SK-N-SH (cell line): ENCODE measurements around the gene XRCC3. TPM values are rescaled to one million over a fixed set of nuclear protein-coding genes. Genes with fewer than 3 reads are reported as not detected.

ENCODE experiments used
- CTCF ChIA-PET: fragments of 300-600, 350-600 bp; formaldehyde crosslinking; extraction: SDS; loops from one replicate; lab custom pipeline; 2021; lab: Yijun Ruan, JAX
- POLR2A ChIA-PET: fragments of 350-600 bp; sonication (Branson Sonifier 250); formaldehyde crosslinking; extraction: SDS; loops from one replicate; lab custom pipeline; 2020; ENCODE audit warnings: antibody characterized with exemption, inconsistent platforms; lab: Yijun Ruan, JAX
- DNase-seq: peaks from one replicate; pipeline ENCODE4 v3.0.0; 2012
- H2AFZ ChIP-seq: fragments of 200-600 bp; sonication (generic); 2 replicates; pipeline ENCODE4 v1.8.1; 2016; ENCODE audit warnings: antibody characterized with exemption, mild to moderate bottlenecking, low read depth
- H3F3A ChIP-seq: fragments of 200-600 bp; sonication (generic); replicated peaks from 2 replicates; pipeline ENCODE3; 2016; ENCODE audit warnings: antibody characterized with exemption, mild to moderate bottlenecking; ENCODE audit not compliant: insufficient read depth
- H3K27ac ChIP-seq, 2 experiments: fragments of 200-500 bp in 1 of 2; fragments of 200-600 bp in 1 of 2; sonication (Bioruptor generic) in 1 of 2; sonication (generic), shearing (Covaris generic) in 1 of 2; 2 replicates each; pipeline versions ENCODE4 v1.5.1 to v1.6.1; 2014 to 2016; ENCODE audit warnings: low read depth in 2 of 2, inconsistent platforms in 1 of 2, low read length in 1 of 2, mild to moderate bottlenecking in 1 of 2, mixed read lengths in 1 of 2
- H3K27me3 ChIP-seq: fragments of 200-600 bp; sonication (generic), shearing (Covaris generic); 2 replicates; pipeline ENCODE4 v1.6.1; 2016; ENCODE audit warnings: mixed run types; ENCODE audit not compliant: insufficient read depth
- H3K36me3 ChIP-seq, 2 experiments: fragments of 200-500 bp in 1 of 2; fragments of 200-600 bp in 1 of 2; sonication (Bioruptor generic) in 1 of 2; sonication (generic) in 1 of 2; replicated peaks in 1 of 2; 2 replicates each; pipeline versions ENCODE3 to v1.5.1; 2014 to 2016; ENCODE audit warnings: low read length in 1 of 2, mild to moderate bottlenecking in 1 of 2; ENCODE audit not compliant: insufficient read depth in 2 of 2, control insufficient read depth in 1 of 2
- H3K4me1 ChIP-seq, 2 experiments: fragments of 200-500 bp in 1 of 2; fragments of 200-600 bp in 1 of 2; sonication (Bioruptor generic) in 1 of 2; sonication (generic), shearing (Covaris generic) in 1 of 2; 2 replicates each; pipeline versions ENCODE4 v1.5.1 to v1.6.1; 2014 to 2016; ENCODE audit warnings: low read depth in 1 of 2, low read length in 1 of 2, mixed run types in 1 of 2; ENCODE audit not compliant: insufficient read depth in 2 of 2, control insufficient read depth in 1 of 2
- H3K4me2 ChIP-seq: fragments of 200-600 bp; sonication (generic), shearing (Covaris generic); 2 replicates; pipeline ENCODE4 v1.6.1; 2017; ENCODE audit warnings: mixed run types
- H3K4me3 ChIP-seq, 2 experiments: fragments of 200-500 bp in 1 of 2; fragments of 200-600 bp in 1 of 2; sonication (Bioruptor generic) in 1 of 2; sonication (generic), shearing (Covaris generic) in 1 of 2; 2 replicates each; pipeline versions ENCODE4 v1.5.1 to v1.8.1; 2014 to 2016; ENCODE audit warnings: low read depth in 2 of 2, inconsistent platforms in 1 of 2, low read length in 1 of 2, mild to moderate bottlenecking in 1 of 2, mixed read lengths in 1 of 2, moderate library complexity in 1 of 2
- H3K79me2 ChIP-seq: fragments of 200-600 bp; sonication (generic); 2 replicates; pipeline ENCODE4 v1.8.1; 2017; ENCODE audit warnings: mild to moderate bottlenecking; ENCODE audit not compliant: insufficient read depth
- H3K9ac ChIP-seq: fragments of 200-600 bp; sonication (generic); 2 replicates; pipeline ENCODE4 v1.6.1; 2017; ENCODE audit warnings: mixed run types
- H3K9me2 ChIP-seq: fragments of 200-600 bp; sonication (generic); 2 replicates; pipeline ENCODE4 v1.6.1; 2017; ENCODE audit warnings: mixed run types
- H3K9me3 ChIP-seq: fragments of 200-600 bp; sonication (generic); 2 replicates; pipeline ENCODE4 v1.6.1; 2017; ENCODE audit warnings: mixed run types, mild to moderate bottlenecking, moderate library complexity
- H4K20me1 ChIP-seq: fragments of 200-600 bp; sonication (generic); 2 replicates; pipeline ENCODE4 v1.6.1; 2017; ENCODE audit warnings: mild to moderate bottlenecking, mixed run types; ENCODE audit not compliant: insufficient read depth
- IRF3 ChIP-seq: fragments of 150-350 bp; IDR thresholded peaks from 2 replicates; pipeline ENCODE4 v1.6.1; 2016; ENCODE audit warnings: mild to moderate bottlenecking, low read depth, low read length
- JUND ChIP-seq: IDR thresholded peaks from 2 replicates; pipeline ENCODE4 v1.4.0; 2012
- MXI1 ChIP-seq: IDR thresholded peaks from 2 replicates; pipeline ENCODE4 v1.6.1; 2012; ENCODE audit warnings: mild to moderate bottlenecking, low read depth, low read length, improper control_type of control experiment
- POLR2AphosphoS5 ChIP-seq: IDR thresholded peaks from 2 replicates; pipeline ENCODE4 v1.6.1; 2012; ENCODE audit warnings: low read depth, low read length
- RAD21 ChIP-seq: IDR thresholded peaks from 2 replicates; pipeline ENCODE4 v1.6.1; 2012; ENCODE audit warnings: mild to moderate bottlenecking, low read length
- SIN3A ChIP-seq: IDR thresholded peaks from 2 replicates; pipeline ENCODE4 v1.6.1; 2012; ENCODE audit warnings: low read depth, mild to moderate bottlenecking, low read length, moderate library complexity, borderline replicate concordance
- SMC3 ChIP-seq: IDR thresholded peaks from 2 replicates; pipeline ENCODE4 v1.6.1; 2012; ENCODE audit warnings: low read depth, low read length, improper control_type of control experiment
- TAF1 ChIP-seq: IDR thresholded peaks from 2 replicates; pipeline ENCODE4 v1.6.1; 2012; ENCODE audit warnings: low read depth, mild to moderate bottlenecking, low read length, moderate library complexity, borderline replicate concordance
- USF1 ChIP-seq: IDR thresholded peaks from 2 replicates; pipeline ENCODE4 v1.4.0; 2012; ENCODE audit warnings: low read depth, borderline replicate concordance
- WGBS: methylation state at CpG from one replicate; pipeline ENCODE4 v1.1.6; 2017; ENCODE audit warnings: low lambda C conversion rate; 5-methylcytosine and 5-hydroxymethylcytosine counted together
- polyA plus RNA-seq, 3 experiments: library from polyadenylated mRNA; depleted of rRNA; stranded (reverse); fragments of >200 nt; gene quantifications; 2 replicates each; pipeline ENCODE4 v1.2.3, GENCODE V29; 2012

XRCC3 gene
- polyA plus RNA-seq, 1 of the 3 experiments (the other 2 are of a cell fraction): 11.7 TPM

- no peak overlapping the region for H3K4me2 ChIP-seq
- DNase-seq: no peak
- no peaks in the 10 kb centered on the region for H3K9me3 ChIP-seq
- no peaks in the 10 kb centered on the region for H3K9me2 ChIP-seq
- H3K9ac ChIP-seq: no peak overlapping the region
- 98% methylated on average over 8 of the region's 8 CpGs for WGBS
- TF ChIP-seq IRF3 (no peak), RAD21 (no peak), USF1 (no peak)
- H3F3A ChIP-seq: no peaks in the 10 kb centered on the region
- no peaks in the 10 kb centered on the region for H3K4me1 ChIP-seq
- CTCF ChIA-PET: interaction anchor here (2.3 kb wide), 1 partner anchor 22 kb away, joined by 5 read pairs; no protein-coding TSS in a partner anchor
- no peak overlapping the region for H3K27ac ChIP-seq
- H3K79me2 ChIP-seq: peaks cover 57% of the 10 kb centered on the region
- H2AFZ ChIP-seq: no peak overlapping the region
- POLR2A ChIA-PET: no interaction called here
- H4K20me1 ChIP-seq: 0 out of 2 replicates have a peak, but pooled peaks cover 5% of the 10 kb centered on the region
- H3K27me3 ChIP-seq: no peaks in the 10 kb centered on the region
- no peak overlapping the region for H3K4me3 ChIP-seq
- peaks cover 79 to 96% of the 10 kb centered on the region in 2 experiments for H3K36me3 ChIP-seq
Measured at GRCh38 chr14:103675957-103676356, 39.3 kb downstream of the XRCC3 start.

GRCh38 chr14:103671911-103672310 lies 43.3 kb downstream of the XRCC3 start:
- H3F3A ChIP-seq: peaks cover 4% of the 10 kb centered on the region
- DNase-seq: no peak
- TF ChIP-seq MXI1 (no peak), TAF1 (no peak), POLR2AphosphoS5 (no peak)
- peaks cover 23% of the 10 kb centered on the region for H4K20me1 ChIP-seq
- no peaks in the 10 kb centered on the region for H3K9me3 ChIP-seq
- H3K4me1 ChIP-seq: no peaks in the 10 kb centered on the region
- no peak overlapping the region for H3K4me2 ChIP-seq
- POLR2A ChIA-PET: no interaction called here
- WGBS: 81% methylated on average over 4 of the region's 4 CpGs
- no peaks in the 10 kb centered on the region for H3K27me3 ChIP-seq
- no peak overlapping the region for H3K27ac ChIP-seq
- peaks cover 70% of the 10 kb centered on the region for H3K79me2 ChIP-seq
- no peak overlapping the region for H2AFZ ChIP-seq
- CTCF ChIA-PET: no interaction called here
- no peak overlapping the region for H3K9ac ChIP-seq
- H3K9me2 ChIP-seq: no peaks in the 10 kb centered on the region
- H3K36me3 ChIP-seq: peaks cover 62 to 88% of the 10 kb centered on the region in 2 experiments
- no peak overlapping the region for H3K4me3 ChIP-seq

DNA sequence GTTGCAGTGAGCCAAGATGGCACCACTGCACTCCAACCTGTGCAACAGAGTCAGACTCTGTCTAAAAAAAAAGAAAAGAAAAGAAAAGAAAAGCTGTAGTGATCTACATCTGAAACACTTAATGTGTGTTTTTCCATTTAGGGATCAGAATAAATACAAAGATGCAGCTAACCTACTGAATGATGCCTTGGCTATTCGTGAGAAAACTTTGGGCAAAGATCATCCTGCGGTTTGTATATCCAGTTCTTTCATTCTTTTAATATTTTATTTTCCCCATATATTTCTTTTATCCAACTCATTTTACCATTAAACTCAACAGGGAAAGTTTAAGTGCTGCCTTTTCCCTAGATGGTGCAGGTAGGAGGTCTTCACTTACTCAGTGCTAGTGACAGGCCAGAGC lies 45.9 kb downstream of the XRCC3 start:
- 96% methylated on average over 2 of the region's 2 CpGs for WGBS
- H3K27me3 ChIP-seq: no peaks in the 10 kb centered on the region
- peaks cover 11% of the 10 kb centered on the region for H3F3A ChIP-seq
- no peak overlapping the region for H3K9ac ChIP-seq
- H3K9me3 ChIP-seq: no peaks in the 10 kb centered on the region
- peaks cover 41 to 82% of the 10 kb centered on the region in 2 experiments for H3K36me3 ChIP-seq
- H3K9me2 ChIP-seq: no peaks in the 10 kb centered on the region
- H3K4me3 ChIP-seq: no peak overlapping the region
- ChIA-PET CTCF (interaction anchor here (1.1 to 1.4 kb wide), 2 partner anchors 10 to 151 kb away, joined by 3 to 5 read pairs; no protein-coding TSS in a partner anchor), POLR2A (no interaction called here)
- H2AFZ ChIP-seq: no peak overlapping the region
- peaks cover 88% of the 10 kb centered on the region for H3K79me2 ChIP-seq
- H3K27ac ChIP-seq: no peak overlapping the region
- no peak overlapping the region for H3K4me2 ChIP-seq
- no peaks in the 10 kb centered on the region for H3K4me1 ChIP-seq
- DNase-seq: no peak
- TF ChIP-seq JUND: no peak
- TF ChIP-seq SMC3: no peak
- no peak for TF ChIP-seq SIN3A
- peaks cover 46% of the 10 kb centered on the region for H4K20me1 ChIP-seq
